Activated CD4-positive, alpha-beta T cell treated with anti-CD3 and anti-CD28 coated beads, Interleukin-2, amount 10 ng/mL, durations not matched to agents 7 days and 5 days (primary cell): ENCODE results near the gene MAP4K5. TPM values are rescaled to one million over a fixed set of nuclear protein-coding genes. Genes with fewer than 3 reads are reported as not detected.
A peak's percentile ranks its signal among the peaks of the same experiment; 100 is the strongest.
"Not testable (repeated sequence)": the region's sequence is repeated elsewhere in the genome, so short reads cannot be mapped to it uniquely, and the experiment has no call there.

ENCODE experiments used
- CTCF ChIA-PET: fragments of 350-600 bp; sonication (Branson Sonifier 250); formaldehyde crosslinking; loops from one replicate; lab custom pipeline; 2021; ENCODE audit warnings: antibody characterized with exemption; lab: Charles Lee
- POLR2A ChIA-PET: fragments of 350-600 bp; sonication (Branson Sonifier 250); formaldehyde crosslinking; loops from one replicate; lab custom pipeline; 2021; ENCODE audit warnings: antibody characterized with exemption; lab: Charles Lee
- DNase-seq: peaks from one replicate; pipeline ENCODE4 v3.0.0-alpha.2; 2020
- H3K27ac Mint-ChIP-seq: one replicate; pipeline ENCODE4 v1.8.0; 2021; ENCODE audit warnings: mild to moderate bottlenecking, moderate library complexity, mixed read lengths
- H3K27me3 Mint-ChIP-seq: one replicate; pipeline ENCODE4 v1.8.0; 2021; ENCODE audit warnings: mixed read lengths
- H3K36me3 Mint-ChIP-seq: one replicate; pipeline ENCODE4 v1.8.0; 2021; ENCODE audit warnings: low read depth, mixed read lengths
- H3K4me1 Mint-ChIP-seq: one replicate; pipeline ENCODE4 v1.8.0; 2021; ENCODE audit warnings: mixed read lengths
- H3K4me3 Mint-ChIP-seq: one replicate; pipeline ENCODE4 v1.8.0; 2021; ENCODE audit warnings: mild to moderate bottlenecking, moderate library complexity, mixed read lengths
- H3K9me3 Mint-ChIP-seq: one replicate; pipeline ENCODE4 v1.8.0; 2021; ENCODE audit warnings: mixed read lengths
- total RNA-seq, 2 experiments: library from RNA; stranded (reverse); gene quantifications; one replicate each; pipeline ENCODE4 v1.2.3, GENCODE V29; 2021

MAP4K5 gene
- 10 to 100 TPM; 30.5 to 30.8 TPM for total RNA-seq

DNA sequence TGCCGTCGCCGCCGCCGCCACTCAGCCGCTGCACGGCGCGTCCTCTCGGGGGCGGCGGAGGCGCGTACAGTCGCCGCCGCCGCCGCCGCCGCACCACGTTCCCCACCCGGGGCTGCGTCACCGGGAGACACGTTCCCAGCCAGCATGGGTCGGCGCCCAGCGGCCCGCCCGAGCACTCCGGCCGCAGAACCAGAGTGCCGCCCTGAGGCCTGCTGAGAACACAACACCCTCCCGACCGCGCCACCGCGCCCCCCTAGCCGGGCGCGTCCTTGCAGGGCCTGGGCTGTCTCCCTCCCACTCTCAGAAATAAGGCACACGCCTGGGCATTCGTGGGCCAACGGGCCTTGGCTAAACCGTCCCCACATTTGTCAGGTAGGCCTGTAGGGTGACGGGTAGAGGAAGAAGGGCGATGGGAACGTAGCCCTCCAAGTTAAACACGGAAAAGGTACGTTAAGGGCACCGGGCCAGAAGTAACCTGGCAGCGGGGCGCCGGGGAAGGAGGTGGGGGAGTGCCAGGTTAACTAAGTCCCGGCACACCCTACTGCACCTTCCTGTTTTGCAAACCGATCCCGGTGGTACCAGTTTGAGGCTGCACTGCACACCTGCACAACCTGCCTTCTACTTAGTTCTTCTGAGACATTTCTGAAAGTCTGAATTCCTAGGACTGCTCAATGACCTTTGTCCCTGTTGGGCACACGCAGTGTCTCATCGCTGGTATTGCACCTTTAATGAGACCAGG is at the start of gene MAP4K5:
Gene MAP4K5, minus strand, starts transcription at position 68 of the 739 bp plus-strand sequence. CDS start 520 bp downstream, outside the sequence.
- ChIA-PET CTCF (interaction anchor here (0.7 to 1.6 kb wide), 10 partner anchors 8 to 680 kb away, joined by 3 to 5 read pairs (median 3); partner anchors contain the start of gene NEMF), POLR2A (no interaction called here)
- H3K36me3 Mint-ChIP-seq: peaks cover 14% of the 10 kb centered on the region
- peaks cover 5% of the 10 kb centered on the region for H3K27me3 Mint-ChIP-seq
- H3K4me3 Mint-ChIP-seq: peak within 1 kb of the TSS; percentile 91
- H3K9me3 Mint-ChIP-seq: peaks cover 2% of the 10 kb centered on the region
- DNase-seq: peak; percentile 89
- H3K27ac Mint-ChIP-seq: peak within 1 kb of the TSS; percentile 90
- peaks cover 39% of the 10 kb centered on the region for H3K4me1 Mint-ChIP-seq

DNA sequence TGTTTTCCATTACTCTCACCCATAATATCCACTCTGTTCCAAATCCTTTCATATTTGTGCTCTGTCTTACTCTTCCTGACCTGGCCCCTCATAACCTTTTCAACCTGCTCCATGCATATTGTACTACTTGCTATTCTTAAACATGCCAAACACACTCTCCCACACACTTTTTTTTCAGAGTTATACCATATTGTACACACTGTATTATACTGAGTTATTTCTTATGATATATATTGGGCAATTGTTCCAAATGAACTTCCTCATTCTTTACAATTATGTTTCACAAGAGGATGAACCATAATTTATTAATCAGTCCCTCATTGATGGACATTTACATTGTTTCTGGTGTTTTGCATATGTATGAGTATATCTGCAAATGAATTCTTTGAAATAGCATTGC is 46.1 kb upstream of the MAP4K5 start:
- ChIA-PET POLR2A (no interaction called here), CTCF (no interaction called here)
- DNase-seq: no peak
- H3K4me1 Mint-ChIP-seq: no peaks in the 10 kb centered on the region
- H3K36me3 Mint-ChIP-seq: no peaks in the 10 kb centered on the region
- no peak overlapping the region for H3K27ac Mint-ChIP-seq
- H3K27me3 Mint-ChIP-seq: peaks cover 9% of the 10 kb centered on the region
- H3K9me3 Mint-ChIP-seq: no peaks in the 10 kb centered on the region
- H3K4me3 Mint-ChIP-seq: no peak overlapping the region

DNA sequence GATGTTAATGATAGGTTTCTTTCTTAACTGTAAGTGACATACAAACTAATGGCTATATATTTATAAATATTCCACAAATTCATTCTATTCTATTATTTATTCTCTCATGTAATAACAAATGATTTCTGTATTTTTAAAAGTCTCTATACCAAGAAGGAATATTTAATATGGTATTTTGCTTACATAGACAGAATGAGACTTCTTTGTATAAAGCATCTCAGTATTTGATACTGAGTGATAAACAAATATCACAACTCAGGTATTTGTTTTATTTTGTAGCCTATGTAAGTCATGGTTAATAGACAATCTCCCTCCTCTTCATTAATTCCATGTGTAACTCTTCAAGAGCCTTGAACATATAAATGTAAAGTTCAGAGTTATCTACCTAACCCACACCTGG is 45.6 kb upstream of the MAP4K5 start:
- Mint-ChIP-seq H3K9me3 (no peaks in the 10 kb centered on the region), H3K27me3 (peaks cover 9% of the 10 kb centered on the region), H3K27ac (no peak overlapping the region), H3K4me1 (no peaks in the 10 kb centered on the region), H3K36me3 (no peaks in the 10 kb centered on the region), H3K4me3 (no peak overlapping the region)
- DNase-seq: no peak
- CTCF ChIA-PET: interaction anchor here (0.7 kb wide), 1 partner anchor 62 kb away, joined by 3 read pairs; no protein-coding TSS in a partner anchor
- POLR2A ChIA-PET: no interaction called here

DNA sequence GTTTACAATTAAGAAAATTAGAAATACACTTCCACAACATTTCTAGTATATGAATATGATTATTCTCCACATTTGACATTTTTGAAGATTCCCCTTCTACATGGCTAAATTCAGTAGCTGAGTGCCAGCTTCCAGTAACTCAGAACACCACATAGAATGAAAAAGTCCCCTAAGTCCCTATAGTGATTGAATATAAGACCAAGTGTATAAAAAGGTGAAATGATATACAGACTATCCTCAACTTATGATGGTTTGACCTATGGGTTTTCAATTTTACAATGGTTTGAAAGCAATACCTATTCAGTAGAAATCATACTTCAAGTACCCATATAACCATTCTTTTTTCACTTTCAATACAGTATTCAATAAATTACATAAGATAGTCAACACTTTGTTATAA is 43.4 kb upstream of the MAP4K5 start:
- ChIA-PET POLR2A (no interaction called here), CTCF (no interaction called here)
- H3K27me3 Mint-ChIP-seq: peaks cover 9% of the 10 kb centered on the region
- DNase-seq: no peak
- H3K27ac Mint-ChIP-seq: no peak overlapping the region
- H3K36me3 Mint-ChIP-seq: no peaks in the 10 kb centered on the region
- no peak overlapping the region for H3K4me3 Mint-ChIP-seq
- peaks cover 8% of the 10 kb centered on the region for H3K9me3 Mint-ChIP-seq
- no peaks in the 10 kb centered on the region for H3K4me1 Mint-ChIP-seq

DNA sequence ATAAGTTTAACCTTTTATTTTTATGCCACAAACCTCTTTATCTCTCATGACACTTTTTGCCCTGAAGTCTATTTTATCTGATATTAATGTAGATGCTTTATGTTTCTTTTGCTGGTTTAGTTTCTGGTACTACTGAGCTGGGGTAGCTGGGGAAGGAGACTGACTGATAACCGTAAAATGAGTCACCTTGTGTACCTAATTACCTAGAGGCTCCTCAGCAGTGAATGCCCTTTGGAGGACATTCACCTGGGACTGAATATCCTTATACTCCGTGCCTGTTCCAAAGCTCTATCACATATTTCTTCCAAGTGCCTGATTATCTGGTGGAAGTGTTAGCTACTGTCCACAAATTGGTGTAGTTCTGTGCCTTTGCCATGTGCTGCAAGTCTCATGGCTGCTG is 41.5 kb upstream of the MAP4K5 start:
- DNase-seq: no peak
- no peaks in the 10 kb centered on the region for H3K4me1 Mint-ChIP-seq
- H3K27me3 Mint-ChIP-seq: peaks cover 14% of the 10 kb centered on the region
- H3K36me3 Mint-ChIP-seq: peaks cover 3% of the 10 kb centered on the region
- CTCF ChIA-PET: no interaction called here
- H3K4me3 Mint-ChIP-seq: no peak overlapping the region
- no peak overlapping the region for H3K27ac Mint-ChIP-seq
- peaks cover 20% of the 10 kb centered on the region for H3K9me3 Mint-ChIP-seq
- POLR2A ChIA-PET: no interaction called here

DNA sequence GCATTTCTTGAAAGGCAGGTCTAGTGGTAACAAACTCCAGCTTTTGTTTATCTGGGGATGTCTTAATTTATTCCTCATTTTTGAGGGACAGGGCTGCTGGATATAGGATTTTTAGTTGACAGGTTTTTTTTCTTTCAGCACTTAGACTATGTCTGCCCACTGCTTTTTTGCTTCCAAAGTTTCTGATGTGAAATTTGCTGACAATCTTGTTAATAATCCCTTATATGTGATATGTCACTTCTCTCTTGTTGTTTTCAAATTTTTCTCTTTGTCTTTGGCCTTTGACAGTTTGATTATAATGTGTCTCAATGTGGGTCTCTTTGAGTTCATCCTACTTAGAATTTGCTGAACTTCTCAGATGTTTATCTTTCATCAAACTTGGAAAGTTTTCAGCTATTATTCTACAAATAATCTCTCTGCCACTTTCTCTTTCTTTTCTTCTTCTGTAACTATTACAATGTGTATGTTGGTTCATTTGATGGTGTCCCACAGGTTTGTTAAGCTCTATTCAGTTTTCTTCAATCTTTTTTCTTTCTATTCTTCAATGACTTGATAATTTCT is 37.4 kb upstream of the MAP4K5 start:
- Mint-ChIP-seq H3K27ac (no peak overlapping the region), H3K36me3 (peaks cover 3% of the 10 kb centered on the region), H3K4me3 (no peak overlapping the region), H3K27me3 (peaks cover 10% of the 10 kb centered on the region), H3K4me1 (no peaks in the 10 kb centered on the region), H3K9me3 (peaks cover 21% of the 10 kb centered on the region)
- POLR2A ChIA-PET: no interaction called here
- DNase-seq: no peak
- CTCF ChIA-PET: interaction anchor here (0.6 kb wide), 3 partner anchors 26 to 209 kb away, joined by 3 to 6 read pairs (median 3); no protein-coding TSS in a partner anchor

DNA sequence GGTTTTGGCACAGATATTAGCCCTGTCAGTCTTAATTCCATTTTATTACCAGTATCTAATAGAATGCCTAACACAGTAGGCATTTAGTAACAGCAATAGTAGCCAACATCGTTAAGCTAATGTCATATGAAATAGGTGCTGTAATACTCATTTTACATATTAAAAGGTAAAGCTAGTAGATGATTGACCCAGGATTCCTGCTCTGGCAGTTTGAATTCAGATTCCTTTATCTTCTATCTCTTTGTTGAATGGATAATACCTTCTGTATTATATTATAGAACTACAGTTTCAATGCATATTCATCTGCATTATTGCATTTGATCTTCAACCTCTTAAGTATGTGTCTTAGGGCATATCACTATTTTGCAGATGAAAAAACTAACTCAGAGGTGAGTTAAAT is 30.5 kb upstream of the MAP4K5 start:
- Mint-ChIP-seq H3K9me3 (no peaks in the 10 kb centered on the region), H3K4me1 (peaks cover 19% of the 10 kb centered on the region), H3K4me3 (no peak overlapping the region)

DNA sequence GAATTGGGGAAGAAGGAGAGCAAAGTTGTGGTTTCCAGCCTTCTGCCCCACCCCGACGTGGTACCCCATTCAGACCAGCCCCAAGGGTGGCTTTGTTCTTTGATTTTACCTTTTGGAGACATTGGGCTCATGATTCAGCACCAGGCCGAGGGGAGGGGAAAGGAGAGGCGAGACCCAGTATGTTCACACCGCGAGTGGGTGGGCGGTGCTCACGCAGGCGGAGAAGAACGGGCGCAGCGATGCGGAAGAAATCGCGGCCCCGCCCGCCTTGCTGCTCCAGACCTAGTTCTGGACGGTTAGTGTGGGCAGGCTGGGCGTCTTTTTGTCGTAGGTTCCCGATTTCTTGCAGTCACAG is 28.5 kb upstream of the MAP4K5 start:
- Mint-ChIP-seq H3K4me3 (peak overlapping the region; percentile 75), H3K4me1 (peaks cover 19% of the 10 kb centered on the region), H3K27ac (peak overlapping the region; percentile 63), H3K9me3 (no peaks in the 10 kb centered on the region), H3K27me3 (peaks cover 57% of the 10 kb centered on the region), H3K36me3 (no peaks in the 10 kb centered on the region)
- ChIA-PET CTCF (interaction anchor here (0.7 to 1.4 kb wide), 2 partner anchors 21 to 105 kb away, joined by 3 to 5 read pairs; no protein-coding TSS in a partner anchor), POLR2A (no interaction called here)
- peak; percentile 47 for DNase-seq

More for the DNA sequence above, 30.5 kb upstream of the MAP4K5 start:
- CTCF ChIA-PET: interaction anchor here (0.6 to 0.7 kb wide), 2 partner anchors 18 to 242 kb away, joined by 3 read pairs; no protein-coding TSS in a partner anchor
- peaks cover 42% of the 10 kb centered on the region for H3K27me3 Mint-ChIP-seq
- H3K27ac Mint-ChIP-seq: no peak overlapping the region
- POLR2A ChIA-PET: no interaction called here
- no peaks in the 10 kb centered on the region for H3K36me3 Mint-ChIP-seq
- DNase-seq: no peak

DNA sequence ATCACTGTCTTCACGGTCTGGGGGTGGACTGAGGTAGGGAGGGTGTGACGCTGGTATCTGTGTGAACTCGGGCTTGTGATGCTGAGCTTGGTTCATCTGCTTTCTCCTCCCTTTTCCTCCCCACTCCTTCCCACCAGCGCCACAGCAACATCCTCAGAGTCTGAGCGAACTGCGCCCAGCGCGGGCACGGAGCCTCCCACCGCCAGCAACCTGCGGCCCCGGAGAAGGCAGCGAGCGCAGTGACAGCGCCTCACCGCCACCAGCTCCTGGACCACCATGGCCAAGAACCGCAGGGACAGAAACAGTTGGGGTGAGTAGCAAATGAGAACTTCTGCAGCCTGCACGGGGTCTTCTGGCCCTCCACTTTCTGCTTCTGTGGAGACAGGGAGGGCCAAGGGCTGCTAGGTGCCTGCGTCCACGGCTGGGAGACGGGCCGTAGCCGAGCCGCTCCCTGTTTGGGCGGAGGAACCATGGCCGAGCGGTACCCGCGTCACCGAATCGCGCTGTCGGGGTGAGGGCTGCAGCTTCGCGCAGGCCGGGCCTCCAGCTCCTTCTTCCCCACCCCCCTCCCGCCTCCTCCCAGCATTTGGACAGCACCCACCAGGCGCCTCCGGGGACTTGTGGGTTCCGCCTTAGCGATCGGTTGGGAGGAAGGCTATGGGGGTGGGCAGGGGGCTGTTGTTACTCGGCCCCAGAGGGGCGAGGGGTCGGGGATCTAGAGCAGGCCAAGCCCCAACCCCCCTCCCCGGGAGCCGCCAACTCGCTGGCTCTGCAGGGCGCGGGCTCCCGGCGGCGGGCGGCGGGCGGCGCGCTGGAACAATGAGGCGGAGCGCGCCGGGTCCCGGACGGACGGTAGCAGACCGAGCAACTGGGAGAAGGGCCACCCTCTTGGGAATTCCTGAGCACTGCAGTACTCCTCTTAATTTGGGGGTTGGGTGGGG is 27.9 kb upstream of the MAP4K5 start, which contains the start of gene ATL1:
Gene ATL1, plus strand, starts transcription at position 156 of the 941 bp plus-strand sequence. Its CDS starts 121 bp downstream, at position 277.
- Mint-ChIP-seq H3K4me3 (peak within 1 kb of the TSS; percentile 75), H3K4me1 (peaks cover 19% of the 10 kb centered on the region), H3K36me3 (no peaks in the 10 kb centered on the region), H3K27ac (peak within 1 kb of the TSS; percentile 63), H3K27me3 (peaks cover 62% of the 10 kb centered on the region), H3K9me3 (no peaks in the 10 kb centered on the region)
- ChIA-PET CTCF (interaction anchor here (0.7 to 1.4 kb wide), 2 partner anchors 12 to 21 kb away, joined by 3 to 5 read pairs; no protein-coding TSS in a partner anchor), POLR2A (interaction anchor here (0.7 kb wide), 1 partner anchor 60 kb away, joined by 3 read pairs; no protein-coding TSS in a partner anchor)
- DNase-seq: peak; percentile 51

DNA sequence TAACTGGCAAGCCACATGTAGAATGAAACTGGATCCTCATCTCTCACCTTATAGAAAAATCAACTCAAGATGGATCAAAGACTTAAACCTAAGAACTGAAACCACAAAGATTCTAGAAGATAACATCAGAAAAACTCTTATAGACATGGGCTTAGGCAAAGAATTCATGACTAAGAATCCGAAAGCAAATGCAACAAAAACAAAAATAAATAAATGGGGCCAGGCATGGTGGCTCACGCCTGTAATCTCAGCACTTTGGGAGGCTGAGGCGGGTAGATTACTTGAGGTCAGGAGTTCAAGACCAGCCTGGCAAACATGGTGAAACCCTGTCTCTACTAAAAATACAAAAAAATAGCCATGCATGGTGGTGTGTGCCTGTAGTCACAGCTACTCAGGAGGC is 20.4 kb upstream of the MAP4K5 start:
- H3K27me3 Mint-ChIP-seq: peaks cover 58% of the 10 kb centered on the region

DNA sequence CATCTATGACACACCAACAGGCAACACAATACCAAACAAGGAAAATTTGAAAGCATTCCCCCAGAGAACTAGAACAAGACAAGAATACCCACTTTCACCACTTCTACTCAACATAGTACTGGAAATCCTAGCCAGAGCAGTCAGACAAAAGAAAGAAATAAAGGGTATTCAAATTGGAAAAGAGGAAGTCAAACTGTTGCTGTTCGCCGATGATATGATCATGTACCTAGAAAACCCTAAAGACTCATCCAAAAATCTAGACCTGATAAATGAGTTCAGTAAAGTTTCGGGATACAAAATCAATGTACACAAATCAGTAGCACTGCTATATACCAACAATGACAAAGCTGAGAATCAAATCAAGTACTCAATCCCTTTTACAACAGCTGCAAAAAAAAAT is 19.5 kb upstream of the MAP4K5 start:
- H3K4me1 Mint-ChIP-seq: peaks cover 12% of the 10 kb centered on the region
- H3K27me3 Mint-ChIP-seq: peaks cover 49% of the 10 kb centered on the region
- H3K27ac Mint-ChIP-seq: no peak overlapping the region
- CTCF ChIA-PET: no interaction called here
- POLR2A ChIA-PET: no interaction called here
- H3K36me3 Mint-ChIP-seq: peaks cover 3% of the 10 kb centered on the region
- peaks cover 2% of the 10 kb centered on the region for H3K9me3 Mint-ChIP-seq
- no peak for DNase-seq
- H3K4me3 Mint-ChIP-seq: no peak overlapping the region

More for the DNA sequence above, 20.4 kb upstream of the MAP4K5 start:
- H3K4me3 Mint-ChIP-seq, H3K36me3 Mint-ChIP-seq, H3K27ac Mint-ChIP-seq, H3K9me3 Mint-ChIP-seq: not testable (repeated sequence)
- H3K4me1 Mint-ChIP-seq: peaks cover 12% of the 10 kb centered on the region
- POLR2A ChIA-PET: interaction anchor here (0.7 kb wide), 1 partner anchor 292 kb away, joined by 7 read pairs; no protein-coding TSS in a partner anchor
- peak; percentile 15 for DNase-seq
- CTCF ChIA-PET: interaction anchor here (0.7 to 1.4 kb wide), 2 partner anchors 14 to 261 kb away, joined by 4 read pairs; no protein-coding TSS in a partner anchor

DNA sequence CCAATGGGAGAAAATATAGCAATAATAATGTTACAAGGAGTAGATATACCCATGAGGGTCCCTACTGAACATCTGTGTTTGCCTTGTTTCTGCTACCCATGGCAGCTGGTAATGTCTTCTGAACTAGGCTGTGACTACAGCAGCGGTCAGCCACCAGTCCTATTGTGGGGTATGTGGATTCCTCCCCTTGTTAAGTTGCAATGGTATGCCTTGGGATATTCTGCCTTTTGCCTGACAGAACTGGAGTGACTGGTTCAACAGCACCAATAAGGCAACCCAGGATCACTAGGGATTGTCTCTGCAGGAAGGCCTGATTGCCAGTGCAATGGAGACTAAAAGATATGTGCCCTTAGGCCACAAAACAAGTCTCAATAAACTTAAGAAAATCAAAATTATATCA is 17.9 kb upstream of the MAP4K5 start:
- Mint-ChIP-seq H3K4me1 (peaks cover 12% of the 10 kb centered on the region), H3K27ac (no peak overlapping the region), H3K9me3 (peaks cover 2% of the 10 kb centered on the region), H3K4me3 (no peak overlapping the region), H3K27me3 (peaks cover 45% of the 10 kb centered on the region), H3K36me3 (peaks cover 3% of the 10 kb centered on the region)
- ChIA-PET POLR2A (no interaction called here), CTCF (interaction anchor here (0.5 kb wide), 1 partner anchor 229 kb away, joined by 3 read pairs; no protein-coding TSS in a partner anchor)
- DNase-seq: no peak
